GM21529 (cell line): Measurements from ENCODE around the gene ITGA8.
"Not testable (repeated sequence)": the region's sequence is repeated elsewhere in the genome, so short reads cannot be mapped to it uniquely, and the experiment has no call there.

ENCODE experiments used
- ATAC-seq: cut with Tn5 transposase; IDR thresholded peaks from one replicate; pipeline ENCODE4 v1.9.1; 2021; ENCODE audit not compliant: unreplicated experiment

ITGA8 gene

GRCh38 chr10:15516256-15517085, 203.3 kb downstream of the ITGA8 start:
- ATAC-seq = no peak

- ATAC-seq = no peak
Observed at GRCh38 chr10:15515202-15515601, 204.5 kb downstream of the ITGA8 start.

GRCh38 chr10:15510963-15511362, 208.8 kb downstream of the ITGA8 start:
- ATAC-seq = no peak

- no peak for ATAC-seq
Observed at GRCh38 chr10:15505329-15505728, 214.4 kb downstream of the ITGA8 start.

- no peak for ATAC-seq
Observed at GRCh38 chr10:15504101-15504840, 215.5 kb downstream of the ITGA8 start.

- no peak for ATAC-seq
Observed at GRCh38 chr10:15494850-15495506, 224.7 kb downstream of the ITGA8 start.

GRCh38 chr10:15491856-15492642, 227.7 kb downstream of the ITGA8 start:
- no peak for ATAC-seq

GRCh38 chr10:15489431-15489830, 230.3 kb downstream of the ITGA8 start:
- no peak for ATAC-seq

GRCh38 chr10:15487376-15487775, 232.3 kb downstream of the ITGA8 start:
- no peak for ATAC-seq

GRCh38 chr10:15486404-15486803, 233.3 kb downstream of the ITGA8 start:
- ATAC-seq = no peak

- no peak for ATAC-seq
Observed at GRCh38 chr10:15485684-15486316, 233.9 kb downstream of the ITGA8 start.

- no peak for ATAC-seq
Observed at GRCh38 chr10:15485027-15485426, 234.7 kb downstream of the ITGA8 start.

GRCh38 chr10:15484128-15484527, 235.6 kb downstream of the ITGA8 start:
- ATAC-seq = no peak

GRCh38 chr10:15483215-15484075, 236.3 kb downstream of the ITGA8 start:
- ATAC-seq = no peak

- ATAC-seq = no peak
Observed at GRCh38 chr10:15482156-15482555, 237.6 kb downstream of the ITGA8 start.

- no peak for ATAC-seq
Observed at GRCh38 chr10:15478950-15479349, 240.8 kb downstream of the ITGA8 start.

- ATAC-seq = no peak
Observed at GRCh38 chr10:15478429-15478828, 241.3 kb downstream of the ITGA8 start.

GRCh38 chr10:15476337-15476736, 243.4 kb downstream of the ITGA8 start:
- ATAC-seq = no peak

- ATAC-seq = not testable (repeated sequence)
Observed at GRCh38 chr10:15475439-15475838, 244.3 kb downstream of the ITGA8 start.

- no peak for ATAC-seq
Observed at GRCh38 chr10:15474671-15475070, 245.1 kb downstream of the ITGA8 start.
